ENCODE measurements around the gene NFAT5.
"Not testable (repeated sequence)": the region's sequence is repeated elsewhere in the genome, so short reads cannot be mapped to it uniquely, and the experiment has no call there.

NFAT5 gene

GRCh38 chr16:69565671-69566239 lies at the start of gene NFAT5:
Gene NFAT5, plus strand, starts transcription at chr16:69565966. Its CDS starts 336 bp downstream, at chr16:69566302.
- DNase-seq (ENCODE audit: low spot score): peak; percentile 82

- not testable (repeated sequence) for DNase-seq (ENCODE audit: low spot score)
These were observed 47.9 kb upstream of the NFAT5 start for GRCh38 chr16:69517914-69518313.

DNA sequence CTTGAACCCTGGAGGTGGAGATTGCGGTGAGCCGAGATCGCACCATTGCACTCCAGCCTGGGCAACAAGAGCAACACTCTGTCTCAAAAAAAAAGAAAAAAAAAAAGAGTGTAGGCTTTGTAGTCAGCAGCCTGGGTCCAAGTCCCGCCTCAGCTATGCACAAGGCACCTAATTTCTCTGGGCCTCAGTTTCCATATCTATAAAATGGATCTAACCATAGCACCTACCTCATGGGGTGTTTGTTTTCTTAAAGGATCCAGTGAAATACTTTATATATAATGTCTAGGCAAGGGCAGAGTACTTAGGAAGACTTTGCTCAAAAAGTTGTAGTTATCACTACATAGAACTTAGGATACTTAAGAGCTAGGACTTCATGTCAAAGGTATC lies 45.4 kb upstream of the NFAT5 start:
- no peak for DNase-seq (ENCODE audit: low spot score)

- no peak for DNase-seq (ENCODE audit: low spot score)
These were observed 44.8 kb upstream of the NFAT5 start for GRCh38 chr16:69520800-69521602.

- no peak for DNase-seq (ENCODE audit: low spot score)
These were observed 43.7 kb upstream of the NFAT5 start for GRCh38 chr16:69522041-69522578.

- DNase-seq (ENCODE audit: low spot score): no peak
These were observed 42.9 kb upstream of the NFAT5 start for GRCh38 chr16:69522732-69523404.

GRCh38 chr16:69523566-69524305 lies 42.0 kb upstream of the NFAT5 start:
- DNase-seq (ENCODE audit: low spot score): no peak

DNA sequence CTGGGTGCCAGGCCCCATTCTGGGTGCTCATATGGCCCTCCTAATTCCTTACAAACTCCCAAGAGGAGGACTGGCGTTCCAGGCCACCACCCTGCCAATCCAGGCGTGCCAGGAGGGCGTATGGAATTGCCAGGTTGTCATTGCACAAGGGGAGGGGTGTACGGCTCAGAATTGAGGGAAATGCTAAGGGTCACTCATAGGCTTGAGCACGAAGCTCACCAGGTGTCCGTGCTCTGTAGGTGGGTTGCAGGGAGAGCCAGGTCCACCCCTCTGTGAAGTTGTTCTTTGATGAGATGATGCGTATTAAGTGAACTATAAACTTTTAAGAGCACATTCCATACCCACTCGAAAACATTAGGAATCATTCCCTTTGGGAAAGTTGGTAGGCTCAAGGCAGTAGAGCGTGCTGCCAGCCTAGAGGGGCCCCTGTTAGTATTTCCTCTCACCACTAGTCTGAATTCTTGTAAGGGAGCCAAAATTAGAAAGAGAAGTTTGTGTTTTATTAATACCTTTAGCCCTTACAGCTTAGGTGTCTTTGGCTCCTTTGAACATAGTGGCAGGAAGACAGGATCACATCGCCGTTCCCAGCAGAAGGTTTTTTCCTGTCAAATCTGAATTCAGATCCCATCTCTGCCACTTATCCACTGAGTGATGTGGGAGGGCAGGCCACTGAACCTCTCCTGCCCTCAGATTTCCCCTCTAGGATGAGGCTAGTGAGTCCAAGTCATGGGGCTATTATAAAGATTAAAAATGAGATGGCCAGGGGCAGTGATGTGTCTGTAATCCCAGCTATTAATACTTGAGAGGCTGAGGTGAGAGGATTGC lies 38.7 kb upstream of the NFAT5 start:
- DNase-seq (ENCODE audit: low spot score): no peak

GRCh38 chr16:69531988-69532387 lies 33.8 kb upstream of the NFAT5 start:
- DNase-seq (ENCODE audit: low spot score): no peak

DNA sequence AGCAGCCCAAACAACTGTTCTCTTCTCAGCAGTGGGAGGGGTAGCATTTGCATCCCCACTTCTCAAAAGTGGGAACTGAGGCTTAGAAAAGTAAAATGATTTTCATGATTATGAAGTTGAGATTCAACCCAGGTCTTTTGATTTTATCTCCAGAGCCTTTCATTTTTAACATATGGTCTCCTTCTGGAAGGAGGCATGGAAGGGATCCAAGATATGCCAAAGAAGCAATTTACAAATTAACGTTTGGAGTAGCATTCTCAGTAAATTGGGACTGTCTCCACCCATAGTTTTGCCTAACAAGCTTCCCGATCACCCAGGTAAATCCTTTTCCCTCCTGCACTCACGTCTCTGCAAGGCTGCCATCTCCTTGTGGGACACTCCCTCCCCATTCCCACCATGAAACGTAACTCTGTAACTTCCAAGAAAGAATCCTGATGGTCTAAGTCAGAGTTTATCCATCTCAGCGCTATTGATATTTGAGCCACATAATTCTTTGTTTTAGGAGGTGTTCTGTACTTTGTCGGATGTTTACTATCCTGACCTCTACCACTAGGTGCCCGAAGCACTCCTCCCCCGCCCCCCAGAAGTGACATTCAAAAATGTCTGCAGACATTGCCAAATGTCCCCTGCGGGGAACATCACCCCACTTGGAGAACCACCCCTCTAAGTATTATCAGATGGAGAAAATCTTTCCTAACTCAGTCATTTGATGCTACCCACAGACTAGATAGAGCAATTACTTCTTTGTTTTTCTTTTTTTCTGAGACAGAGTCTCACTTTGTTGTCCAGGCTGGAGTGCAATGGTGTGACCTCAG lies 32.9 kb upstream of the NFAT5 start:
- no peak for DNase-seq (ENCODE audit: low spot score)

GRCh38 chr16:69534720-69535119 lies 31.0 kb upstream of the NFAT5 start:
- DNase-seq (ENCODE audit: low spot score): no peak

DNA sequence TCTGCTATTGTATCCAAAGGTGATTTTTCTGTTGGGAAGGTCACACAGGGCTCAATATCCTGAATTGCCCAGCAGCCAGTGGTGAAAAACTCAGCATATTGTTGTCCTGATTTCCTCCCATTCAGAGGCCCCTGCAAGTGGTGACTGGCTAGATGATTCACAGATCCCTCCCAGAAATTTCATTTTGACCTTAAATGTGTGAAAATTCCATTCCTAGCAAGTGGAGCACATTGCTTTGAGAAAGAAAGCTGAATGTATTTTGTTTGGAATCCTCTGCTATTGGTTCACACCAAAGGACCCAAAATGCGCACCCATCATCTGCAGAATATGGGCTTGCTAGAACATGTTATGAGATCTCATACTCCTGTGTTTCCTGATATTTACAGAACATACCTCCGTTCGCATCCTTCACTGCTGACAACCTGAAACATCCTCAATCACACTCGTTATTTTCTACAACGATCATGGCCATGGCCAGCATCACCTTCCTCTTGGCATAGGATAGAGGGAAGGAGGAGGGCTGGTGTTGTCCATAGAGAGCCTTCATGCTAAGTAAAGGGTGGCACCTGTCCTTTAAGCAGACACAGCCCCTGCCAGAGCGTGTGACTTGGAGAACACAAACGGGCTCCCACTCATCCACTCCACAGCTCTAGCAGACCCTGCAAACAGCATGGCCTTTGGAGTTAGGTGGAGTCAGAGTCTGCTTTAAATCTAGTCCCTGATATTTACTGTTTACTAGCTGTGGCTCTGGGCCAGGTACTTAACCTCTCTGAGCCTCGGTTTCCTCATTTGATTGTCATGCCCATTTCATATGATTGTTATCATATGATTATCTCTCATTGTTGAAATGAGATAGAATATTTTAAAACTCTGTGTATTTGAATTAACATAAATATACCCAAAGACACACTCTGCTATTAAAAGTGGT lies 30.4 kb upstream of the NFAT5 start:
- DNase-seq (ENCODE audit: low spot score): peak; percentile 37

DNA sequence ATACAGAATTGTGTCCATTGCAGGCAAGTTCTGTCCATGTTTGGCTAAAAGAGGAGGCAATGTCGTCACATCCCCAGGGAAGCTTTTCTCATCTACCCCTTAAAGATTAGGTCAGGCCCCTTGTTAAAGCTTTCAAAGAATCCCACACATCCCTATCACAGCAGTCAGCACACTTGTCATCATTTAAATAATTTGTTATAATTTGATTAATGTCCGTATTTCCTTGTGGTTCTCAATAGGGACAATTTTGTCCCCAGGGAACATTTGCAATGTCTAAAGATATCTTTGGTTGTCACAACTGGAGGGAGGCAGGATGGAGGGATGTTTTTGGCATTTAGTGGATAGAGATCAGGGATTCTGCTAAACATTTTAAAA lies 28.1 kb upstream of the NFAT5 start:
- DNase-seq (ENCODE audit: low spot score): no peak

GRCh38 chr16:69538808-69539207 lies 27.0 kb upstream of the NFAT5 start:
- DNase-seq (ENCODE audit: low spot score): no peak

- no peak for DNase-seq (ENCODE audit: low spot score)
These were observed 22.8 kb upstream of the NFAT5 start for GRCh38 chr16:69542974-69543373.

- no peak for DNase-seq (ENCODE audit: low spot score)
These were observed 21.7 kb upstream of the NFAT5 start for GRCh38 chr16:69544088-69544487.

DNA sequence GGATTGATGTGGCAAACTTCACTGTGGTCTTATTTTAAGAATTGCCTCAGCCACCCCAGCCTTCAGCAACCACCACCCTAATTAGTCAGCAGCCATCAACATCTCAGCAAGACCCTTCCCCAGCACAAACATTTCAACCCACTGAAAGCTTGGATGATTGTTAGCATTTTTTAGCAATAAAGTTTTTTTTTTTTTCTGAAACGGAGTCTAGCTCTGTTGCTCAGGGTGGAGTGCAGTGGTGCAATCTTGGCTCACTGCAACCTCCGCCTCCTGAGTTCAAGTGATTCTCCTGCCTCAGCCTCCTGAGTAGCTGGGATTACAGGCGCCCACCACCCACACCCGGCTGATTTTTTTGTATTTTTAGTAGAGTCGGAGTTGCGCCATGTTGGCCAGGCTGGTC lies 19.1 kb upstream of the NFAT5 start:
- DNase-seq (ENCODE audit: low spot score): not testable (repeated sequence)

GRCh38 chr16:69553332-69553731 lies 12.4 kb upstream of the NFAT5 start:
- no peak for DNase-seq (ENCODE audit: low spot score)

GRCh38 chr16:69554495-69554894 lies 11.3 kb upstream of the NFAT5 start:
- DNase-seq (ENCODE audit: low spot score): no peak
